ENCODE results near the gene SMAD1. TPM values are rescaled to one million over a fixed set of nuclear protein-coding genes. Genes with fewer than 3 reads are reported as not detected.
"Not testable (repeated sequence)": the region's sequence is repeated elsewhere in the genome, so short reads cannot be mapped to it uniquely, and the experiment has no call there.

The SMAD1 gene
- total and polyA plus RNA-seq, 8 donors, result 2.6 to 19.3 (median 14.0) TPM

- DNase-seq, result no peak
- no peak for ATAC-seq
- TF ChIP-seq CTCF (IDR thresholded peaks at IDR 0.05), result no peak
- H3K27ac ChIP-seq, result no peak overlapping the region
- H3K9me3 ChIP-seq, result no peaks in the 10 kb centered on the region
- H3K27me3 ChIP-seq, result no peaks in the 10 kb centered on the region
- no peak overlapping the region for H3K4me3 ChIP-seq
- H3K36me3 ChIP-seq, result no peaks in the 10 kb centered on the region
- peaks cover 5 to 10% (median 7%) of the 10 kb centered on the region in 3 donors for H3K4me1 ChIP-seq
- no peak for FAIRE-seq
- intact Hi-C loops (cut with DNase I), result no loop called here
- 55 to 70% methylated on average over 1 of the region's 1 CpG for WGBS, 2 donors
Measured at GRCh38 chr4:145530662-145531061, 49.0 kb downstream of the SMAD1 start.

DNA sequence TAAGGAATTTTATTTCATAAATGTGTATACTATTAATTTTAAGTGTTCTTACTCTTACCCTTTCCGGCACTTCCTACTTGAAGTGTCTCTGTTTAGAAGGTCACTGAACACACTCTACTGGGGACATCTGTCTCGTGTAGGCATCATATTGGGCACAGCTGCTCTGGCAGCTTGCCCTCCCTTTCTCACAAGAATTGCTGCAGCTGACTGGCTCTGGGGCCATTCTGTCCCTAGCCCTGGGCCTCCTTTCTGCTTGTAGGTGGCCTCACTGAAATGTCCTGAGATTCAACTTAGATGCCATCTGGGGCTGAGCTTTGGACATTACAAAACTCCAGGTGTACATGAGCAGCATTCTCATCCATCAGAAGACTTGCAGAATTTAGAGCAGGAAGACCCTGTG lies 49.6 kb downstream of the SMAD1 start:
- no peak overlapping the region for H3K27ac ChIP-seq
- peak in 3 of 4 donors; percentile 29 to 71 (median 61) for ATAC-seq
- WGBS, 2 donors, result 46% methylated on average over 2 of the region's 2 CpGs
- H3K9me3 ChIP-seq, result no peaks in the 10 kb centered on the region
- H3K27me3 ChIP-seq, result no peaks in the 10 kb centered on the region
- H3K4me3 ChIP-seq, result no peak overlapping the region
- no peaks in the 10 kb centered on the region for H3K36me3 ChIP-seq
- no peak for FAIRE-seq
- intact Hi-C loops (cut with DNase I), result no loop called here
- H3K4me1 ChIP-seq, result peaks cover 5 to 8% (median 6%) of the 10 kb centered on the region in 3 donors
- DNase-seq, result peak in 3 of 6 donors; percentile 7 to 26 (median 24)
- TF ChIP-seq CTCF (IDR thresholded peaks at IDR 0.05), result no peak

DNA sequence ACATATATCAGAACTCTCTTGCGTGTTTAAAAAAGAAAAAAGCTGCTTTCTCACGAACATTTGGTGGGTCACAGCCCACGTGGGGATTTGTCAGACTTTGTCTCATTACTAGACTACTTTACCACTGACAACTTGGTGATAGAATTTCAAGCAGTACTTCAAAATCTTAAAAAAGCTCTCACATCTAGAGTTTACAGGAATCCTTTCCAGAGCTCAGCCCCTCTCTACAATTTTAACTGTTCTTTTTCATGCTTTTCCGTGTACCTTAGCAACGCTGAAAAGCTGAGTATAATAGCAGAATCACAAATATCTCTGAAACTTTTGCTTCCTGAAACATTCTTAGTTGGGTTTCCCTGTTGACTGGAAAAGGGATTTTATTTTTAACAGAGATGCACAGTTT lies 50.2 kb downstream of the SMAD1 start:
- FAIRE-seq (no peak), DNase-seq (no peak), ATAC-seq (no peak)
- Histone ChIP-seq H3K4me3 (no peak overlapping the region), H3K27me3 (no peaks in the 10 kb centered on the region), H3K4me1 (peaks cover 0 to 2% (median under 1%) of the 10 kb centered on the region in 3 donors), H3K9me3 (no peaks in the 10 kb centered on the region), H3K36me3 (no peaks in the 10 kb centered on the region), H3K27ac (no peak overlapping the region)
- intact Hi-C loops (cut with DNase I), result no loop called here
- TF ChIP-seq CTCF (IDR thresholded peaks at IDR 0.05), result no peak
- WGBS, 2 donors, result 88 to 89% methylated on average over 5 of the region's 5 CpGs

DNA sequence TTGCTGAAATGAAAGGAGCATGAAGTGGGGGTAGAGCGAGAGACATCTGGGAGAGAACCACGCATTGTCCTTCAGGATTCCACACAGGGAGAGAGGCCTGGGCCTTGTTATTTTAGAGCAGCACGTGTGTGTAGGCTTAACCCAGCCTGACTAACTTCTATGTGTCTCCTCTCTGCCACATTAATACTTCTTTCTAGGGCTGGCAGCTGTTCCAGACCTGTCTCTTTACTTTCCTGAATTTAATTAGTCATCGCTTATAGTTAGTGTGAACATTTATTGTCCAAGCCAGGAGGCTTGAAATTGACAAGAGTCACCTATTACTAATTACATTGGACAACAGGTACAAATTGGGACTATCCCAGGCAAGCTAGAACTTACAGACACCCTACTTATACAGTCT lies 51.3 kb downstream of the SMAD1 start:
- Histone ChIP-seq H3K27ac (no peak overlapping the region), H3K4me1 (no peaks in the 10 kb centered on the region), H3K36me3 (no peaks in the 10 kb centered on the region), H3K27me3 (no peaks in the 10 kb centered on the region), H3K4me3 (no peak overlapping the region), H3K9me3 (no peaks in the 10 kb centered on the region)
- intact Hi-C loops (cut with DNase I), result no loop called here
- 84 to 85% methylated on average over 4 of the region's 4 CpGs for WGBS, 2 donors
- FAIRE-seq, result no peak
- TF ChIP-seq CTCF (IDR thresholded peaks at IDR 0.05), result no peak
- peak in 1 of 4 donors; percentile 29 for ATAC-seq
- no peak for DNase-seq

- H3K27me3 ChIP-seq; FAIRE-seq; intact Hi-C loops (cut with DNase I); DNase-seq; ATAC-seq; H3K36me3 ChIP-seq; H3K4me1 ChIP-seq; H3K9me3 ChIP-seq; H3K4me3 ChIP-seq; H3K27ac ChIP-seq: not testable (repeated sequence)
- 96 to 97% methylated on average over 3 of the region's 3 CpGs for WGBS, 2 donors
Measured at GRCh38 chr4:145533415-145533814, 51.8 kb downstream of the SMAD1 start.

Measured in pancreas (tissue), 10 donors.